ENCODE data around the gene JPH3. TPM values are rescaled to one million over a fixed set of nuclear protein-coding genes. Genes with fewer than 3 reads are reported as not detected.

Gene JPH3
- polyA plus RNA-seq, 1 experiment = not detected

DNA sequence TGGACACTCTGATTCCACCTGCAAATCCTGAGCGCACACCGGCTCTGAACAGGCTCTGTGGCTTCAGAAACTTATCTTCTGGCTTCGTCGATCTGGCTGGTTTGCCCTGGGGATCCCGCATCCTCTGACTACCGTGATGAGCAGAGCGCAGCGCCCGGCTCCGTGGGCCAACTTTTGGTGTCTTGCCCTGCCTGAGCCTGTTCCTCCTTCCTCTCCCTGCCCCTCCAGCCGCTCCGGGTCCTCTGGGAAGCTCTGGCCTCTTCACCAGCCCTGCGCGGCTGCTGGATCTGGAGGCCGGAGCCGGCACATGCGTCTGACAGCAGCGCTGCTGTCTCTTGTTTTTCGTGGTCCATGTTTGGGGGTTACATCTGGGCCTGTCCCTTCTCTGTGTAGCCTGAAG lies 65.6 kb downstream of the JPH3 start:
- POLR2A ChIA-PET = no interaction called here
- no peak for DNase-seq (ENCODE audit: low read depth)
- Histone ChIP-seq H3K36me3 (ENCODE audit: control insufficient read depth, insufficient read depth, low read length) (no peaks in the 10 kb centered on the region), H3K27me3 (ENCODE audit: control insufficient read depth, insufficient read depth, low read length) (peaks cover 5% of the 10 kb centered on the region), H3K4me3 (ENCODE audit: low read depth, low read length) (no peak overlapping the region)
- CTCF ChIA-PET = no interaction called here
- TF ChIP-seq, protein P1, sequence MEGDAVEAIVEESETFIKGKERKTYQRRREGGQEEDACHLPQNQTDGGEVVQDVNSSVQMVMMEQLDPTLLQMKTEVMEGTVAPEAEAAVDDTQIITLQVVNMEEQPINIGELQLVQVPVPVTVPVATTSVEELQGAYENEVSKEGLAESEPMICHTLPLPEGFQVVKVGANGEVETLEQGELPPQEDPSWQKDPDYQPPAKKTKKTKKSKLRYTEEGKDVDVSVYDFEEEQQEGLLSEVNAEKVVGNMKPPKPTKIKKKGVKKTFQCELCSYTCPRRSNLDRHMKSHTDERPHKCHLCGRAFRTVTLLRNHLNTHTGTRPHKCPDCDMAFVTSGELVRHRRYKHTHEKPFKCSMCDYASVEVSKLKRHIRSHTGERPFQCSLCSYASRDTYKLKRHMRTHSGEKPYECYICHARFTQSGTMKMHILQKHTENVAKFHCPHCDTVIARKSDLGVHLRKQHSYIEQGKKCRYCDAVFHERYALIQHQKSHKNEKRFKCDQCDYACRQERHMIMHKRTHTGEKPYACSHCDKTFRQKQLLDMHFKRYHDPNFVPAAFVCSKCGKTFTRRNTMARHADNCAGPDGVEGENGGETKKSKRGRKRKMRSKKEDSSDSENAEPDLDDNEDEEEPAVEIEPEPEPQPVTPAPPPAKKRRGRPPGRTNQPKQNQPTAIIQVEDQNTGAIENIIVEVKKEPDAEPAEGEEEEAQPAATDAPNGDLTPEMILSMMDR (IDR thresholded peaks at IDR 0.05; ENCODE audit: insufficient read depth, low read depth, low read length) = no peak

DNA sequence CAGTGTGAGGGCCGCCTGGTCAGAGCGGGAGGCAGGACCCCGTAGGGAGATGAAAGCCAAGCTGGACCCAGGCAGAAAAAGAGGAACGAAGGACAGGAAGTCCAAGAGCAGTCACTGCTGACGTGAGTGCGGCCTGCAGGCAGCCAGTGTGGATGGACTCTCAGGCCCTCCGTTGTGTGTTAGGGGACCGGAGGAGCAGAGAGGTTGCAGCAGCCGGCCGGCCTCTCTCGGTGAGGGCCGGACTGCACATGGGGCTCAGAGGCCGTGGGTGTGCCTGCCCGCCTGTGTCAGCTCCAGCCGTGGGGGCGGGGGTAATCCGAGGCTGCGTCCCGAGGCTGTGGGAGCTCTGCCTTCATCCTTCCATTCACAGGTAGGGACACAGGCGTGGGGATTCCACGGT lies 67.4 kb downstream of the JPH3 start:
- TF ChIP-seq, protein P1 (IDR thresholded peaks at IDR 0.05; ENCODE audit: insufficient read depth, low read depth, low read length) = no peak
- CTCF ChIA-PET = no interaction called here
- POLR2A ChIA-PET = no interaction called here
- Histone ChIP-seq H3K27me3 (ENCODE audit: control insufficient read depth, insufficient read depth, low read length) (peaks cover 2% of the 10 kb centered on the region), H3K36me3 (ENCODE audit: control insufficient read depth, insufficient read depth, low read length) (no peaks in the 10 kb centered on the region), H3K4me3 (ENCODE audit: low read depth, low read length) (no peak overlapping the region)
- no peak for DNase-seq (ENCODE audit: low read depth)

DNA sequence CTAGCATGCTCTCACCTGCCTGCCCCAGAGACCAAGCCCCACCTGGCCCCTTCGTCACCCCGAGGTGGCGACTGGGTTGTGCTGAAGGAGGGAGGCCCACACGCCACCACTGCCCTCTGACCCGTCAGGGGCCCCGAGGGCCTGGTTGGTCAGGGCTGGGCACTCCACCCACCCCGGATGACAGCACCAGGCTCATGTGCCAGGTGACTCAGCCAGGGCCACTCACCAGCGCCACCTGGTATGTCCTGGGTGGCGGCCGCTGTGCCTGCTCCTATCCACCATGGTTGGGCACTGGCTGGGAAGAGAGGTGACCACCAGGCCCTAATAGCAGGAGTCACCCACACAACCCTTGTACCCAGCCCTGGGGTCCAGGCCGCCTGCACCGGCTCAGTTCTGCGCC lies 68.9 kb downstream of the JPH3 start:
- CTCF ChIA-PET = no interaction called here
- peaks cover 2% of the 10 kb centered on the region for H3K27me3 ChIP-seq (ENCODE audit: control insufficient read depth, insufficient read depth, low read length)
- no peak overlapping the region for H3K4me3 ChIP-seq (ENCODE audit: low read depth, low read length)
- TF ChIP-seq, protein P1 (IDR thresholded peaks at IDR 0.05; ENCODE audit: insufficient read depth, low read depth, low read length) = no peak
- POLR2A ChIA-PET = no interaction called here
- no peak for DNase-seq (ENCODE audit: low read depth)
- no peaks in the 10 kb centered on the region for H3K36me3 ChIP-seq (ENCODE audit: control insufficient read depth, insufficient read depth, low read length)

DNA sequence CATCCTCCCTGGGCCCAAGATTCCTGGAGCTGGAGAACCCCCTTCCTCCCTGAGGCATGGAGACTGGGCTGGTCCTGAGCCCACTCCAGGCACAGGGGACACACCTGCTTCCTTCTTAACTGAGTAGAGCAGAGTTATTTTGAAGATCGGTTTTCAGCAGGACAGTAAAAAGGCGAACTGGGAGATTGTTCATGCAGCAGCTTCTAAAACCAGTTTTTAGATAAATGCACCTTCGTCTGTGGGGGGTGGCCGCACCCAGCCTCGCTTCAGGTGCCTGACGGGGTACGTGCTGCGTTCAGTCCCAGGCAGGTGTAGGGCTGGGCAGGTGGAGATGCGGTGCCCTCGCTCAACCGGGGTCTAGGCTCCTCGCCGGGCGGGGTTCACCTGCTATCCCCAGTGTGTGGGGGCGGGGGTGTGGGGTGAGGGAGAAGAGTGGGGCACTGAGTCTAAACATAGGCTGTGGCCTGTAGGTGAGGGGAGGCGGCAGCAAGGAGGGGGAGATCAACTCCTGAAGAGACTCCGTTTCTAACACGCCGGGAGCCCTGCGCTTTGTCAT lies 69.5 kb downstream of the JPH3 start:
- ChIA-PET POLR2A (no interaction called here), CTCF (no interaction called here)
- H3K27me3 ChIP-seq (ENCODE audit: control insufficient read depth, insufficient read depth, low read length) = peaks cover 2% of the 10 kb centered on the region
- no peak for DNase-seq (ENCODE audit: low read depth)
- TF ChIP-seq, protein P1 (IDR thresholded peaks at IDR 0.05; ENCODE audit: insufficient read depth, low read depth, low read length) = no peak
- no peak overlapping the region for H3K4me3 ChIP-seq (ENCODE audit: low read depth, low read length)
- no peaks in the 10 kb centered on the region for H3K36me3 ChIP-seq (ENCODE audit: control insufficient read depth, insufficient read depth, low read length)

DNA sequence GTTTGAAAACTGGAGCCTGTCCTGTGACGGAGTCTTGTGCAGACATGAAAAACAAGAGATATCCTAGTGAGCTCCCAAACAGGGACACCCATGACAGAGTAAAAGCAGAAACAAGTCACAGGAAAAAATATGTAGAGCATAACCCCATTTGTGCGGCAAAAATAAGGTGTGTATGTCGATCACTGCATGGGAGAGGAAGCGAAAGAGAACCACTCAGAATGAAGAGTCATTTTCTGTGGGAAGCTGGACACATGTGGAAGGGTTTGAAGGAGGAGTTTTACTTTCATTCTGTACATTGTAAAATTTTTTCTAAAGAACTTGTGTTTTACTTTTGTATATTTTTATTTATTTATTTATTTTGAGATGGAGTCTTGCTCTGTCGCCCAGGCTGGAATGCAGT lies 72.1 kb downstream of the JPH3 start:
- H3K36me3 ChIP-seq (ENCODE audit: control insufficient read depth, insufficient read depth, low read length) = no peaks in the 10 kb centered on the region
- no peak for DNase-seq (ENCODE audit: low read depth)
- no peak overlapping the region for H3K4me3 ChIP-seq (ENCODE audit: low read depth, low read length)
- POLR2A ChIA-PET = no interaction called here
- H3K27me3 ChIP-seq (ENCODE audit: control insufficient read depth, insufficient read depth, low read length) = no peaks in the 10 kb centered on the region; the same call in 1 of the 2 replicates
- CTCF ChIA-PET = no interaction called here
- TF ChIP-seq, protein P1 (IDR thresholded peaks at IDR 0.05; ENCODE audit: insufficient read depth, low read depth, low read length) = no peak

Data from BJ (cell line).